Glomerular visceral epithelial cell (primary cell): Measurements from ENCODE around the gene BBS9.

Experiments
- DNase-seq: peaks from one replicate; pipeline ENCODE4 v3.0.0-alpha.2; 2016; ENCODE audit errors: extremely low spot score

BBS9 gene

DNA sequence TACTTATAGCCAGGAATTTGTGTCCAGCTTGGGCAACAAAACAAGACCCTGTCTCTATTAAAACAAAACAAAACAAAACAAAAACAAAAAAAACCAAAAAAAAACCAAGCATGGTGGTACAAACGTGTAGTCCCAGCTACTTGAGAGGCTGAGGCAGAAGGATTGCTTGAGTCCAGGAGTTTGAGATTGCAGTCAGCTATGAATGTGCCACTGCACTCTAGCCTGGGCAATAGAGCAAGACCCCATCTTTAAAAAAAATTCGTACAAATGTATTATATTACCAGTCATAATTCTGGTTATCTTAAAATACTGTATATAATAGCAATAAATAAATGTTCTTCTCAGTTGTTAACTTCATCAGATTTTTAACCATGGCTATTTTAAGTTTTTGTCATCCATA is 2.3 kb upstream of the BBS9 start:
- no peak for DNase-seq

DNA sequence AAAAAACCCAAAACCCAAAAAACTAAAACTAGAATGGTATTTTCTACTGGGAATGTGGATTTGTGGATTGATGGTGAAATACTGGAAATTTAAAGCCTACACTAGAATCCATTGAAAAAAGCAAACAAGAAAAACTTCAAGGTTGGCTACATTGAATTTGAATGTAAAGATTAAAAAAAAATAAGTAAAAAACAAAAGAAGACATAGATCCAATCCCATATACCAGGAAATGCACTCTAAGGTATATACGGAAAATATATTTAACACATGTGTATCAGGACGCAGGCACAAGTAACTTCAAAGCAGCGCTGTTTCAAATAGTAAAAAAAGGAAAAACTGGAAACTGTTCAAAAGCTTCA is 754 bp upstream of the BBS9 start:
- no peak for DNase-seq

DNA sequence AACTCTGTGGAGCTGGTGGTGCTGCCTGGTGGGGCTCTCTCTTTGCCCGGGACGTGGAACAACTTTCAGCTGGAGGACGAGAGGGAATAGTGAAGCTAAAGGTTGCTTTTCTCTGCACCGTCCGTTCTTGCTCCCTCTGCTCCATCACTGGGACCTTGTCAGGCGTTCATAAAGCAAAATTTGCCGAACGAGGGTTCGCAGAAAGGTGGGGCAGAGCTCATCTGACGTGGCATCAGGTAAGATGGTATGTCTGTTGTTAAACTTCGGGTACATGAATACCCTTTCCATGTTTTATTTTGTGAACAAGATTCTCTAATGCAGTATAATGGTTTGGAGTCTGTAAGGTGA is 416 bp downstream of the BBS9 start:
- no peak for DNase-seq

DNA sequence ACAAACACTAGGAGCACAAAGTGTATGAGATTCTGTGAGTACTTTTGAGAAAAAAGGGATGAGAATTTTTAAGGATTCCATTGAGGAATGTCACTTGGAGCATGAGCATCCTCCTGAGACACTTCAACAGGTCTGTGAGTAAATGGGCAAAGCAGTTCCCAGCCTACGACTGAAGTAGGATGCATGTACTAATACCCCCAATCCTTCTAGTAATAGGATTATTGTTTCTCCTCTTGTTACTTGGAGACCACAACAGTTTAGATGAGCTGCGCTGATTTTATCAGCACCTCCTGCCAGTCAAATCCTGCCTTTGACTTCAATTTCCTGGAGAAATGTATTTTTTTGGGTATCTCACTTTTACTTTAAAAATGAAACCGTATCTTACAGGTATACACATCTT is 820 bp downstream of the BBS9 start:
- no peak for DNase-seq

DNA sequence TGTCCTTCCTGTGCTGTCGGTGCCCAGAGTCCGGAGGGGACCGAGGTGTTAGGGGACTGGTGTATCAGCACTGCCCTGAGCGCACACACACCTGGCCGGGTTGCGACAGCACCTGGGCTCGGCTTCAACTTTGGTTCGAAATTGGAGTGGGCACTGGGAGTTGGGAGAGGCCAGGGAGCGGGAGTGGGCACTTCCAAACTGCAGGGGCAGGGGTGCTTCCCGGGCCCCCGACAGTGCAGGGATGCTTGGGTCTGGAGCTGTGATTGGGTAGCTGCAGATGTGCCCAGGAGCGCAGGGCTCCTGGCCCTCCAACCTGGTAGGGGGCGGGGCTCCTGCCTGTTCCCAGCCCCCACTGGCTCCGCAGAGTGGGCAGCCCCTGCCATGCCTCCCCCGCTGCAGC is 7.7 kb downstream of the BBS9 start:
- DNase-seq = no peak

DNA sequence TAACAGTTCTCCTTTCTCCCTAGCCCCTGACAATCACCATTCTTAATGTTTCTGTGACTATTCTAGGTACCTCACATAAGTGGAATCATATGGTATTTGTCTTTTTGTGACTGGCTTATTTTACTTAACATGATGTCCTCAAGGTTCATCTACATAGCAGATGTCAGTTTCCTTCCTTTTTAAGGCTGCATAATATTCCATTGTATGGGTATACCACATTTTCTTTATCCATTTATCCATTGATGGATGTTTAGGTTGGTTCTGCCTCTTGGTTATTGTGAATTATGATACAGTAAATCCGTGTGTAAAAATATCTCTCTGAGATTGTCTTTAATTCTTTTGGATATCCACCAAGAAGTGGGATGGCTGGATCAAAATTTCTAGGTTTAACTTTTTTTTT is 13.2 kb downstream of the BBS9 start:
- DNase-seq = no peak

DNA sequence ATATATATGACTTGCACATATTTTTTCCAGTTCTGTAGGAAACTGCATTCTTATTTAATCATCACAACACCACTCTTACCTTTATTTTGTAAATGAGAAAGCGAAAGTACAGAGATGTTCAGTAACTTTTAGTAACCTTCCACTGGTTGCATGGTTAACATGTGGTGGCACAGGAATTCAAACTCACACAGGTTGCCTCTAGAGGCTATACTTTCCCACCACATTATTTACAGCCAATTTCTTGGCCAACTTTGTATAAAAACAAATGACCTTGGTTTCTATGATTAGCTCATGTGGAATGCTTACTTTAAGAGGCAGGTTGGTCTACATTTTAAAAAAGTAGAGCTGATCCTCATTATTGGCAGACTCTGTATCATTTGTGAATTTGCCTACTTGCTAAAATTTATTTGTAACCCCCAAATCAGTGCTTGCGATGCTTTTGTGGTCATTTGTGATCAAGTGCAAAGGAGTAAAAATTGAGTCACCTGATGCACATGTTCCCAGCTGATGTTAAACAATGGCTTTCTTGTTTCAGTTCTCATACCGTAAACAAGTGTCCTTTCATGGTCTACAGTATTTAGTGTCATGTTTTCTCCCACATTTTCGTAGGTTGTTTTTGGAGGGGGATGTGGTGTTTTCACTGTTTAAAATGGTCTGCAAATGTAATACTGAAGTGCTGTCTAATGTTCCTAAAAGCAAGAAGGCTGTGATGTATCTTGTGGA is 14.8 kb downstream of the BBS9 start:
- DNase-seq = peak; percentile 36

DNA sequence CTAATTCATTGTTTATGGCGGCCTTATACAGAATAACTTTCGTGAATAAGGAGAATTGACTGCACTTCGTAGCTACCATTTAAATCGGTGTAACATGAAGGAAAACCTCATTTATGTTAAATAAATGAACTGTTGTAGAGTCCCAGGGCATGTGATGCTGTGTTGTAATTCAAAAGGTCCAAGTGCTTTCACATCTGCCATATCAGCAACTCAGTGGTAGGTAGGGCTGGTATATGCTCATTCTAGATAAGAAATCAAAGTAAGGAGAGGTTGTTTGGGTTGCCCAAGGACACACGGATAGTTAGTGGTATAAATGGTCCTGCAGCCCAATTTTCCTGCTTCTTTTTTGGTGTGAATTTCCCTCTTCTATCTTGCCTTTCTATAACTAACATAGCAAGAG is 15.8 kb downstream of the BBS9 start:
- no peak for DNase-seq

DNA sequence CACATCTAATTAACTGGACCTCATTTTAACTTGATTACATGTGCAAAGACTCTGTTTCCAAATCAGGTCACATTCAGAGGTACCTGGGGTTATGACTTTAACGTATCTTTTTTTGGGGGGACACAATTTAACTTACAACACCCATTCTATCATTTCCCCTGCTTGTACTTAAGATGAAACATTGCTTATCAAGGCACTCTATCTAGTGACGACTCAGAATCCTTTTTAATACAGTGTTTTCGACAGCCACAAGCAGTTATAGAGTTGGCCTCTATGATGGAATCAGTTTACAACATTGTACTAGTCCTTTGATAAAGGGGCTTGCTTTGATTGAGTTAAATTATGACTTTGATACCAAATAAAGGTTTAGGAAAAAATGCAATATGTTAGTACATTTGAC is 22.7 kb downstream of the BBS9 start:
- no peak for DNase-seq

DNA sequence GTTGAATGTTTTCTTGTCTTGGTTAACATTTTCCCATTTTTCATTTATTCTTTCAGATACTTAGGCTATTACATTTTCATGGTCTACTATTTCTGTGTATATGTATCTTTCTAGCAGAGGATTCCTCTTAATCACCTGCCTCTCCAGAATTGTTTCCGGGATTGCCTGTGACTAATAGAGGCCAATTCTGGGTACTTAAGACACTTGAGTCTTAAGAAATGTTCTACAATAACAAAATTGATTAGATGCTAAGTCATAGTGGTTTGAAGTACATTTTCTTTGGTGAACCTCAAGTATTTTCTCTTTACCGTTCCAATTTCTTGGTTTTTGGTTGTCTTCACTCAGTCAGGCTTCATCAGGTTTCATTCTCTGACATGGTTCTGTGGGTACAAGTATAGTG is 26.4 kb downstream of the BBS9 start:
- peak; percentile 76 for DNase-seq

DNA sequence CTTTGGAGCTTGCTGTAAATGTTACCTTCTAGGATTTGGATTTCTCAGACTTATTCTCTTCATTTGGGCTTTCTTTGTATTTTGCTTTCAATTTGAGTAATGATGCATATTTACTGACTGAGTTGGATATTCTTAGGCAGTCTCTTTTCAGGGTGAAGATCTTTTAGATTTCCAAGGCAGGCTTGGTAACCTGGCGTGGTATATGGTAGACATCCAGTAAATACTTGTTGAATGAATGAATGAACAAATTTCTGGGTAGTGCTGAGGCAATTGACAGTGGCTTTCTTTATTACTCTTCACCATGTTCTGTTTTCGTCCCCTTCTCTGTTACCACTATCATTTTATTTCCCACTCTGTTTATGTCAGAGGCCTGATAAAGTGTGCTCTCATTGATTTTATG is 27.1 kb downstream of the BBS9 start:
- peak; percentile 7 for DNase-seq

DNA sequence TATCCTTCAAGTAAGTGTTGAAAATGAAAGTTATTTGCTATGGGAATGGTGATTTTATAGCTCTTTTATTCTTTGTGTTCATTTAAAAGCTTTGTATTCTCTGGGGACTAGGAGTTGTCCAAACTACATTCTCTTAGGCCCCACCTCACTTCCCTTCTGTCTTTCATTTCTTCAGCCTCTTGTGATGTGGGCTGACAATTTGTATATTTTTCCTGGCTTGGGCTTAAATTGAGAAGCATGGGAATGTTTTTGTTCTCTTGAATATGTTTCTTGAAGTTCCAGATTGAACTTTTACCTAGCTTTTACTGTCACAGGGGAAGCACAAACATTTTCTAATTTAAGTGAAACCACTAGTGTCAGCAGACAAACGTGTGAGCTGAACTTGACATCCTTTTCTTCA is 27.9 kb downstream of the BBS9 start:
- no peak for DNase-seq

DNA sequence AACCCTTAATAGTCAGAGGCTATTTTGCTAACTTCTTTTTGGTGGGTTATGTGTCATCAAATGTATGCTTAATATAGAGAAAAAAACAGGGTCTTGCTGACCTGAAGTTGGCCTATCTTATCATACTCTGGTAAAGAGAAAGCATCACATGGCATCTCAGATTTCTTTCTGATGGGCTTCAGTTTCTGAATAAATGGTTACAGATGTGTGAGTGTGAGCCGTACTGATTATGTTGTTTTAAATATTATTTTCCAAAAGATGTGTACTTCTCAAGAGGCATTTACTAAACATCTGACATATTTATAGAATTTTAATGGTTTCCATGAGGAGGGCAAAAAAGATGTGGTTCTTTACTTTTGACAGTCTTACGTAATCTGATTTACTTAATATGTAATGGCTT is 28.4 kb downstream of the BBS9 start:
- no peak for DNase-seq

DNA sequence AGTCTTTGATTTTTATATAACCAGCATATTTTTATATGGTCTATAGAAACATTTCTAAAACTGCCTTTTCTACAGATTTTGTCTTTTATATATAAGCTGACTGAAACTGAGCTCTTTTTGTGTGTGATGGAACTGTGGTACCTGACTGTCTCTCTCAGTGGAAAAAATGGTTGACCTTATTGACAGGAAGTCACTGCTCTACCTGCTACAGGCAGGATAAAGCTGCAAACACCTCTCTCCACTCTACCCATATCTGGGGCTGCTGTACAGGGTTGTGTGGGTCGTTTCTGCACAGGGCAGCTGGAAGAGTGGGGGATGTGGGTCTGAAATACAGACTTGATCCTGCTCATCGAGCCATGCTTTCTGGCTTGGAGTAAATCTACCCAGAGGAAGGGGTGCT is 48.5 kb downstream of the BBS9 start:
- no peak for DNase-seq

DNA sequence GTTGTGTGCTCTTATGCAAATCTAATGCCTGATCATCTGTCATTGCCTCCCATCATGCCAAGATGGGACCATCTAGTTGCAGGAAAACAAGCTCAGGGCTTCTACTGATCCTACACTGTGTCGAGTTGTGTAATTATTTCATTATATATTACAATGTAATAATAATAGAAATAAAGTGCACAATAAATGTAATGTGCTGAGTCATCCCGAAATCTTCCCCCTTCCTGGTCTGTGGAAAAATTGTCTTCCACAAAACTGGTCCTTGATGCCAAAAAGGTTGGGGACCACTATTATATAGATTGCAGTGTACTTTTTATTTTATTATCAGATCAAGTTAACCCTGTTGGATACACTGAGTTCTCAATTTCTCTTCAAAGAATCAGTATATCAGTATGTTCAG is 50.2 kb downstream of the BBS9 start:
- no peak for DNase-seq

DNA sequence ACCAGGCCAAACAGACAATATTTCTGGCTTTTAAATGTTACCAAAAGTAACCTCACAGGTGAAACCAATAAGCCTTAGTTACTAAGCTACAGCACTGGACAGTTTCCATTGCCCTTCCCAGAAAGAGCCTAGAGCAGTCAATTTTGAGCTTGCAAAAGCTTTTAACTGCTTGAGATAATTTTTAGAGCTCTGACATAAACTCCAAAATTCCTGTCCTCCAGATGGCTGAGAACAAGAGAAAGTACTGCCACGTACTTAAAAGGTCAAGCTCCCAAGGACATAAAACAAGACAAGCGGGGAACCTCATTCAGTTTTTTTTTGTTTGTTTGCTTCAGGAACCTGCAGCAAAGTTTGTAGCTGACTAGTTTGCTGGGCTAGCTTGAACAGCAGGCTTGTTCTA is 54.1 kb downstream of the BBS9 start:
- no peak for DNase-seq

DNA sequence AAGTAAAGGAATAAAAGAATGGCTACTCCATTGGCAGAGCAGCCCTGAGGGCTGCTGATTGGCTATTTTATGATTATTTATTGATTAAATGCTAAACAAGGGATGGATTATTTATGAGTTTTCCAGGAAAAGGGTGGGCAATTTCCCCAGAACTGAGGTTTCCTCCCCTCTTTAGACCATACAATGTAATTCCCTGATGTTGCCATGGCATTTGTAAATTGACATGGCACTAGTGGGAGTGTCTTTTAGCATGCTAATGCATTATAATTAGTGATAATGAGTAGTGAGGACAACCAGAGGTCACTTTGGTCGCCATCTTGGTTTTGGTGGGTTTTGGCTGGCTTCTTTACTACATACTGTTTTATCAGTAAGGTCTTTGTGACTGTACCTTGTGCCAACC is 55.5 kb downstream of the BBS9 start:
- DNase-seq = no peak

DNA sequence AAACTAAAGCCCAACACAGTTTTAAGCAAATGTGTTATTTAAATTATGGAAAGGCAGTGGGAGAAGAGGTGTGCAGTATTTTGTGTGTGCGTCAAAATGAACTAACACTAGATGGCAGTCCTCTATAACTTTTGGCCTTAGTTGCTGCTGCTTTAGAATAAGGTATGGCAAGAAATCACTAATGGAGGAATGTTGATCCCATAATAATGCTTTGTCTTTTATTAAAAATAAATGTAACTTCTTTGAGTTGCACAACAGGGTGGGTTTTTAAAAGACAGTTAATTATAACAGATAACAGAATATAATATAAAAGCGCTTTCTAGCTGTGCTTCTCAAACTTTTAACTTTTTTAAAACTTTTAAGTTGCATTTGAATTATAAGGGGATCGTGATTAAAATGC is 56.4 kb downstream of the BBS9 start:
- DNase-seq = peak; percentile 50

DNA sequence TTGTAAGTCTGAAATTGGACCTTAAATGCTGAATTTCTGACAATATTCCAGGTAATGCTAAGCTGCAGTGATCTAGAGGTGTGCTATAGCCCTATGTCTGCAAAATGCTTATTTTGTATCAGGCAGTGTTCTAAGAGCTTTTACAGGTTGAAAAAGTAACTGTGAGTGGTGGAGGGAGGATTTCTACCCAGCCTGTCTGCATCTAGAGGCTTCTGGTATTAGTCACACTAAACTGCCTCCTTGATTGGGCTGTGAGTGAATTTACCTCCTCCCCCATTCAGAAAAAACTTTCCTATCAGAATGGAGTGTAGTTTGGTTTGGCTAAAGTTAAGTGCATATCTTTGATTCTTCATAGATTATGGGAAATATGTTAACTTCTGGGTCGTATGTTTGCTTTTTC is 56.8 kb downstream of the BBS9 start:
- DNase-seq = no peak

DNA sequence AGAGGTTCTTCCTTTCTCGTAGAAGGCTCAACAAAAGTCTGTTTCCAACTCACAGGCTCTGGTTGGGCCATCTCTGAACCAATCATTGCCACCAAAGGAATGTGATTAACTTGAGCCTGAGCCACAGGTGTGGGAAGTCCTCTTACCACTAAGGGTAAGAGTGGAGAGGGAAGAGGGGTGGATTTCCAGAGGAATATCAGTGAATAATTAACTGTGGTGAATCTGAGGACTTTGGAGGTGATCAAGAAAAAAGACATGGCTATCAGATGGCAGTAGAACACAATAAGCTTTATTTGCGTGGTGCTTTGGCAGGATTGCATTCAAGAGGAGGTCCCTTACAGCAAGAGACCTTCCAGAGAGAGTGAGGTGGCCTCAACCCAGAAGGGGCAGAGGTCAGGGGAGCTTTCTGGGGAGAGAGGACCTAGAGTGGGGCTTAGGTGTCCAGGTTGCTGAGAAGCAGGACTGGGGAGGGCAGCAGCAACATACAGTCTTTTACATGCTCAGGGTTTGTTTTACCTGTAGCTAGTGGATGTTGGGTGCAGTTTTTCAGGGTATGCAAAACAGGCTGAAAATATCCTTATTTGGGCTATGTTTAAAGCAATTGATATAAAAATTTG is 61.4 kb downstream of the BBS9 start:
- DNase-seq = no peak

DNA sequence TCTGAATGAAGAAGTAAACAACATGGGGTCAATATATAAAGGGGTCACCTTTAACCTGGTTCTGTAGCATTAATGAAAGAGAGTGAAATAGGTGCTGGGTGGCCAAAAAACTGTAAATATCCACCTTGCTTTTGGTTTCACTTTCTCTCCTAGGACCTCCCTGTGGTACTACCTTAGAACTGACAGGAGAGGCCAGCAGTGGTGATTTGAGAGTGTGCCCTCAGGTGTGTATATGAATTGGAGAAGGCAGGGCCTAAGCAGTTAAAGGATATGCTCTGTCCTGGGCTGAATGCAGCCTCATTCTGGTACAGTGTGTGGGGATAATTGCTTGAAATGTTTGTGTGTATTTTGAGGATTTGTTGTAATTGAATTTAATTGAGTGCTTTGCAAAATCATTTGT is 62.0 kb downstream of the BBS9 start:
- DNase-seq = no peak

DNA sequence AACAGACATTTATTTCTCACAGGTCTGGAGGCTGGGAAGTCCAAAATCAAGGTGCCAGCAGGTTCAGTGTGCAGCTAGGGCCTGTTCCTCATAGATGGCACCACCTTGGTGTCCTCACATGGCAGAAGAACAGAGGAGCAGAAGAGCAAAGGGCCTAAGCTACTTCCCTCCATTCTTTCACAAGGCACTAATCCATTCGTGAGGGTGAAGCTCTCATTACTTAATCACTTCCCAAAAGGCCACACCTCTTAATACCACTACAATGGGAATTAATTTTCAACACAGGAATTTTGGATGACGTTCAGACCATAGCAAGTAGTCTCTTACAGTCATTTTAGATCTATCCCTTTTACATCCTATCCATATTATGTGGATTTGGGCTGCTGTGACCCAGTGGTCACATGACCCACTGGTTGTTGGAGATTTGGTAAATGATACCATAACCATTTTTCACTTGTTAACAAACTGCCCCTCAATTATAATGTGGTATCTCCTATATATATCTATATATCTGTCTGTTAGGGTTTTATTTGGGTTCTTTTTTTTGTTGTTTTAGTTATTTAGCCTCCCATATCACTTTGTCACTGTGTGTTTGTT is 63.4 kb downstream of the BBS9 start:
- no peak for DNase-seq

DNA sequence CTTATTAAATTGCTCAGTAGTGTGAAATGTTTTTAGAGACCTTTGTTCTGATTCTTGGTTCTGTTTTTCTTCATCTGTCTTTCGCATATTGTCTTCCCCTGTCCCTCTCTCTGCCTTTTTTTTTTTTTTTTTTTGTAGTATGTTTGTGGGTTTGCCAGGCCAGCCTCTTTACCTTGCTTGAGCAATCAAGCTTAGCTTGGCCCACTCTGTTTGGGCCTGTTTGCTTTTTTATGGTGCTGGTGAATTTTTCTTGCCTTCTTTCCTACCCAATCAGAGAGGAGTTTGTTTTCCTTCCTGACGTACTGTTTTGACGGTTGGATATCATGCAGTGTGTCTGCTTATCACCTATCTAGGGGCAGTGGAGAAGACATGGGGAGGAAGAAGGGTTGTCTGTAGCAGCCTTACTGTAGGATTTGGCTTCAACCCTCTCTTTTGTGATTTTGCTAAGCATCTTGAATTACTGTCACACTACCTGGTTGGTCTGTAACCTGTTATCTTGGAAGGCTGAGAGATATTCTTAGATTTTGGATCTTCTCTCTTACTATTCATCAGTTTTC is 64.0 kb downstream of the BBS9 start:
- peak; percentile 37 for DNase-seq

DNA sequence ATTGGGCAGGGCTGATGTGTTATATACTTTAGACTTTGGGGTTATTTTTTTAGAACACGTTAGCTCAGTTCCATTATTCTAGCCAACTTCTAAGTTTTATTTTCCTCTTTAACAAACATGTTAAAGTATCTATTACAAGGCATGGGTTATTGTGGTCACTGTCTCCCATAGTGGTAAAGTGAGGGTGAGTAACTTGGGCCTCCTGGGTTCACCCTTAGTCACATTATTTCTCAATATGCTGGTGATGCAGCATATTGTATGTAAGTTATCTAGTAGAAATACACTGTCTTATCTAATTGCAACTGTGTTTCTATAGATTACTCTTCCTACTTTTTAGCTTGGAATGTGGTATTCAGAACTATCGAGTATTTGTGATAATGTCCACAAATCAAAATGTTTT is 65.9 kb downstream of the BBS9 start:
- peak; percentile 54 for DNase-seq
